Kasumi-1 (cell line): ENCODE results near the gene GNAZ.

ENCODE experiments used
- DNase-seq, 2 experiments: peaks; one replicate each; lab custom pipeline; 2025; lab: John Stamatoyannopoulos, UW

The GNAZ gene

GRCh38 chr22:23155143-23155542, 84.8 kb downstream of the GNAZ start:
- DNase-seq, result no peak

GRCh38 chr22:23155831-23156230, 85.5 kb downstream of the GNAZ start:
- no peak for DNase-seq

- DNase-seq, result no peak
Measured at GRCh38 chr22:23156286-23156685, 86.0 kb downstream of the GNAZ start.

- DNase-seq, result no peak
Measured at GRCh38 chr22:23157560-23158515, 87.5 kb downstream of the GNAZ start.

- DNase-seq, result no peak
Measured at GRCh38 chr22:23158516-23159290, 88.4 kb downstream of the GNAZ start.

- DNase-seq, result no peak
Measured at GRCh38 chr22:23159291-23159630, 88.9 kb downstream of the GNAZ start.

- no peak for DNase-seq
Measured at GRCh38 chr22:23161029-23161428, 90.7 kb downstream of the GNAZ start.

- no peak for DNase-seq
Measured at GRCh38 chr22:23161574-23161973, 91.3 kb downstream of the GNAZ start.

- DNase-seq, result no peak
Measured at GRCh38 chr22:23163665-23164064, 93.3 kb downstream of the GNAZ start.

GRCh38 chr22:23164091-23164490, 93.8 kb downstream of the GNAZ start:
- no peak for DNase-seq

- no peak for DNase-seq
Measured at GRCh38 chr22:23166042-23166831, 95.9 kb downstream of the GNAZ start.

GRCh38 chr22:23166841-23167616, 96.7 kb downstream of the GNAZ start:
- DNase-seq, result no peak

GRCh38 chr22:23168391-23169042, 98.2 kb downstream of the GNAZ start:
- DNase-seq, result no peak

- no peak for DNase-seq
Measured at GRCh38 chr22:23169043-23169406, 98.7 kb downstream of the GNAZ start.
